ENCODE data around the gene ANTXRL.
"Not testable (repeated sequence)": the region's sequence is repeated elsewhere in the genome, so short reads cannot be mapped to it uniquely, and the experiment has no call there.

Gene ANTXRL

GRCh38 chr10:46290101-46290886 lies 3.5 kb downstream of the ANTXRL start:
- DNase-seq (ENCODE audit: low read depth, low spot score): no peak
- no peak overlapping the region for H3K4me3 ChIP-seq (ENCODE audit: low read length)

DNA sequence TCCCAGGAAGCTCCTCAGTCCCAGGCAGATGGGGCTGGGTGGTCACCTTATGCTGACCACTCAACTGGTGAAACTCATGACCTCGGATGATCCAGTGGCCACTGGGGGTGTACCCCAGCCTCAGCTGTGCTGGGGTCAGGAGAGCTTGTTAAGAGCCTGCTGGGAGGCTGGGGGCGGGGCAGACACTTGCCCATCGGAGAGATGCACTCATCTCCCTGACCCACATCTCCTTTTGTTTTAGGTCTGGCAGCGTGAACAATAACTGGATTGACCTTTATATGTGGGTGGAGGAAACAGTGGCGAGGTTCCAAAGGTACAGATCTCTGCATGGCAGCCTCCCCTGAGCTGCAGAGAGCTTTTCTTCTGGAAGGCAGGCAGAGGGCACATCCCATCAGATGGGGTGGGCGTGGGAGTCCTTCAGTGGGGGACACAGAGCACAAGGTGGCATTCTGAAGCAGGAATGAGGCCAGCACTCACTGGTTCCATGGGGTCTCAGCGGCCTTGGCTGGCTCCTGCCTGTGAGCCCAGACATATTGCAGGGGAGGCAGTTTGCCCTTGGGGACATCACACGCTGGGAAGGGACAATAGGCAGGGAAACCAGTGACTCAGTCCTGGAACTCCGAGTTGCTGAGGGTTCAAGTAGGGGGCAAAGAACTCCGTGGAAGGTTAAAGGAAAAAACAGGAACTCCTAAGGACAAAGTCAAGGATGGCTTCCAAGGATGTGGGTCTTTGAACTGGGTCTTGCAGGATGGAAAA lies 5.2 kb downstream of the ANTXRL start:
- H3K4me3 ChIP-seq (ENCODE audit: low read length): no peak overlapping the region
- DNase-seq (ENCODE audit: low read depth, low spot score): no peak

DNA sequence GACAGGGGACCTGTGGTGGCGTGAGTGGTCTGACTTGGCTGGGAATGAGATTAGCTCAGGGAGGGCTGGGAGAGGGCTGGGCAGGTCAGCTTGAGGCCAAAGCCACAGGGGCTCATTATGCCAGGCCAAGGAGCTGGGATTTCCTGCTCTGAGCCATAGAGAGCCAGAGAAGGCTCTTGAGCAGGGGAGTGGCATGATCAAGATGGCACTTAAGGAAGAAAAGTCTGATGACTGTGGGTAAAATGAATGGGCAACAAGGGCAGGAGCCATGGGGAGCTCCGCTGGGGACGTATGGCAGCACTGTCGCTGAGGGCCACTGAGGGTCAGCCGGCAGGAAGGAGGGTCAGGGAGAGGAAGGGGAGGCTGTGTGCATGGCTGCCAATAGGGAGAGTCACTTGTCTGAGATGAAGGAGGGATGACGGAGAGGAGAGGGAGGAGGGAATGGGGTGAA lies 5.8 kb downstream of the ANTXRL start:
- H3K4me3 ChIP-seq (ENCODE audit: low read length): no peak overlapping the region
- no peak for DNase-seq (ENCODE audit: low read depth, low spot score)

DNA sequence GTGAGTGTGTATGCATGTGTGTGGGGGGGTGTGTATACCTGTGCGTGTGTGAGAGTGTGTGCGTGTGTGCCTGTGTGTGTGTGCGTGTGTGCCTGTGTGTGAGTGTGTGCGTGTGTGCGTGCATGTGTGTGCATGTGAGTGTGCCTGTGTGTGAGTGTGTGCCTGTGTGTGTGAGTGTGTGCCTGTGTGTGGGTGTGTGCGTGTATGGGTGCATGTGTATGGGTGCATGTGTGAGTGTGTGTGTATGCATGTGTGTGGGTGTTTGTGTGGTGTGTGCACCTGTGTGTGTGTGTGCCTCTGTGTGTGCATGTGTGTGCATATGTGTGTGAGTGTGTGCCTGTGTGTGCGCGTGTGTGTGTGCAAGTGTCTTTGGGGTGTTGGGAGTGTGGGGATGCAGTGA lies 6.4 kb downstream of the ANTXRL start:
- no peak overlapping the region for H3K4me3 ChIP-seq (ENCODE audit: low read length)
- no peak for DNase-seq (ENCODE audit: low read depth, low spot score)

- DNase-seq (ENCODE audit: low read depth, low spot score): no peak
- no peak overlapping the region for H3K4me3 ChIP-seq (ENCODE audit: low read length)
Observed at GRCh38 chr10:46293832-46294640, 7.2 kb downstream of the ANTXRL start.

GRCh38 chr10:46294641-46295220 lies 7.9 kb downstream of the ANTXRL start:
- no peak for DNase-seq (ENCODE audit: low read depth, low spot score)
- no peak overlapping the region for H3K4me3 ChIP-seq (ENCODE audit: low read length)

DNA sequence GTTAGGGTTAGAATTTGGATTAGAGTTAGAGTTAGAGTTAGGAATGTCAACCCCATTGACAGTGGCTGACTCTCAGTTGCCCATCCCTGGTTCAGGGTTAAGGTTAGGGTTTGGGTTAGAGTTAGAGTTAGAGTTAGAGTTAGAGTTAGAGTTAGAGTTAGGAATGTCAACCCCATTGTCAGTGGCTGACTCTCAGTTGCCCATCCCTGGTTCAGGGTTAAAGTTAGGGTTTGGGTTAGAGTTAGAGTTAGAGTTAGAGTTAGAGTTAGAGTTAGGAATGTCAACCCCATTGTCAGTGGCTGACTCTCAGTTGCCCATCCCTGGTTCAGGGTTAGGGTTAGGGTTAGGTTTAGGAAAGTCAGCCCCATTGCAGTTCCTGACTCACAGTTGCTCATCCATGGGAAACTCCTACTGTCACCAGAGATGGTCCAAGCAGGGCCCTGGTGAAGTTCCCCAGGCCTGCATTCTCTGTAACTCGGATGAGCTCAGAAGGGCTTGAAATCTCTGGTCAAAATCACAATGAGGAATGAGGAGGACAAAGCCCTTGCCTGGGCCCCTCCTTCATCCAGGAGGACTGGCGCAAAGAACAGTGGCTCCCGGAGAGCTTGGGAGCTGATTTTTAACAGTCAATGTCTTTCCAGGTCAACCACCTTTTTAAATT lies 8.7 kb downstream of the ANTXRL start:
- not testable (repeated sequence) for H3K4me3 ChIP-seq (ENCODE audit: low read length); DNase-seq (ENCODE audit: low read depth, low spot score)

DNA sequence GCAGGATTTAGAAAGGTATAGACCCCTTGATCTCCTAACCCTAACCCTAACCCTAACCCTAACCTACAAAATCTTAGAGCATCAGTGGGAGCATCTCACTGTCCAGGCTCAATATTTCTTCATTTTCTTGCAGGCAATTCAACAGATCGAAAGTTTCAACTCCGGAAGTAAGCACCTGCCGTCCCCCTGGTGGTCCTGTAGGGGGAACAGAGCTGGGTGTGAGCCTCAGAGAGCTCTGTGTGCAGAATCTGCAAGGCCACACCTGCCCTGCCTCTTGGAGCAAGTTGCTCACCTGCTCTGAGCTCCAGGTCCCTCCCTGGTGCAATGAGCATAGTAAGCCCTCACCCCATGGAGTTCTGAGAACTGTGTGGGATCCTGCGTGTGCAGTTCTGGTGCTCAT lies 9.3 kb downstream of the ANTXRL start:
- not testable (repeated sequence) for DNase-seq (ENCODE audit: low read depth, low spot score); H3K4me3 ChIP-seq (ENCODE audit: low read length)

DNA sequence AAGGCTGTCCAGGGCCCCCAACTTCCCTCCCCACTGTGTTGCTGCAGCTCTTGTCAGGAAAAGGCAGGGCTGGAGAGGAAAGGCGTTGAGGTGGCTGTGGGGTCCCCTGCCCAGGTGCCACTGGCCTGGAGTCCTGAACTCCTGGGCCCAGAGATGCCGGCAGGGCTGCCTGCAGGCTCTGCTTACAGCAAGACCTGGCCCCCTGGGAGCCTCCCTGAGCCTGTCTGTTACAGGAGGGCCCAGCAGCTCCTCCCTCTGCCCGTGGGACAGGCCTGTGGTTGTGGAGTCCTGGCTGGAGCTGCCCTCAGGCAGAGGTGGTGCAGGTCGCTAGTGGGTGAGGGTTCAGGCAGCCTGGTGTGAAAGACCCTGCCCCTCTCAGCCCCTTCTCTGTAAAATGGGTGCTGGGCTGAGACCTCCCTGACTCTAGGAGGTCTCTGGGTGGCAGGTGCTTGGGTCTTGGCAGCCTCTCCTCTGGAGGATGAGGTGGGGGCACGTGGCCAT lies 9.9 kb downstream of the ANTXRL start:
- H3K4me3 ChIP-seq (ENCODE audit: low read length): no peak overlapping the region
- DNase-seq (ENCODE audit: low read depth, low spot score): no peak

DNA sequence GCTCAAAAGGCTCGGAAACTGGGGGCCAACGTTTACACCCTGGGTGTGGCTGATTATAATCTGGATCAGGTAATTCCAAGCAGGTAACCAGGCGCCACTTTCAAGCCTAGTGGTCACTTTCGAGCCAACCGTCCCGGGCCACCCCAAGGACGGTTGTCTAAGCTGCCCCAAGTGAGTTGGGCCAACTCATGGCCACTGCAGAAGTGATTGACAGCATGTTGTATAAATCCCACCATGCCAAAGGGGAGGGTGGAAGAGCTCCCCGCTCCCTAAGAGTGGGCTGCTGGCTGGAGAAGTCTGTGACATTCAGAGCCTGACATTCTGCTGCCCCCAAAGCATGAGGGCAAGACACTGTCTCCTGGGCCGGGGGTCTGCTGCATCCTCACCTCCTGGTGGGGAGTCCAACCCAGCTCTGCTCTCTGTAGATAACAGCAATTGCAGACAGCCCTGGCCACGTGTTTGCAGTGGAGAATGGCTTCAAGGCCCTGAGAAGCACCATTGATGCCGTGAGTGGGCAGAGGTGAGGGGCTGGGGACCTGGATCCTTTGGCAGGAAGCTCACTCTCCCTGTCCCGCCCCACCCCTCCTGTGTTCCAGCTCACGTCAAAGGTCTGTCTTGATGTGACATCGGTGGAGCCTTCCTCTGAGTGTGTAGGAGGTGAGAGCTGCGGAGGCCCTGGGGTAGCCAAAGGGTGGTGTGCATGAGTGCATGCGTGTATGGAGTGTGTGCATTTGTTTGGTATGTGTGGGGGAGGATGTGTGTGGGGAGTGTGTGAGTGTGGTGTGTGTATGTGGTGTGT lies 10.8 kb downstream of the ANTXRL start:
- H3K4me3 ChIP-seq (ENCODE audit: low read length): no peak overlapping the region; the same call in 1 of the 2 replicates
- no peak for DNase-seq (ENCODE audit: low read depth, low spot score)

- DNase-seq (ENCODE audit: low read depth, low spot score): peak; percentile 88
- H3K4me3 ChIP-seq (ENCODE audit: low read length): peak overlapping the region; percentile 25
Observed at GRCh38 chr10:46298477-46299285, 11.9 kb downstream of the ANTXRL start.

GRCh38 chr10:46299286-46299535 lies 12.4 kb downstream of the ANTXRL start:
- H3K4me3 ChIP-seq (ENCODE audit: low read length): peak overlapping the region; percentile 25
- DNase-seq (ENCODE audit: low read depth, low spot score): no peak

DNA sequence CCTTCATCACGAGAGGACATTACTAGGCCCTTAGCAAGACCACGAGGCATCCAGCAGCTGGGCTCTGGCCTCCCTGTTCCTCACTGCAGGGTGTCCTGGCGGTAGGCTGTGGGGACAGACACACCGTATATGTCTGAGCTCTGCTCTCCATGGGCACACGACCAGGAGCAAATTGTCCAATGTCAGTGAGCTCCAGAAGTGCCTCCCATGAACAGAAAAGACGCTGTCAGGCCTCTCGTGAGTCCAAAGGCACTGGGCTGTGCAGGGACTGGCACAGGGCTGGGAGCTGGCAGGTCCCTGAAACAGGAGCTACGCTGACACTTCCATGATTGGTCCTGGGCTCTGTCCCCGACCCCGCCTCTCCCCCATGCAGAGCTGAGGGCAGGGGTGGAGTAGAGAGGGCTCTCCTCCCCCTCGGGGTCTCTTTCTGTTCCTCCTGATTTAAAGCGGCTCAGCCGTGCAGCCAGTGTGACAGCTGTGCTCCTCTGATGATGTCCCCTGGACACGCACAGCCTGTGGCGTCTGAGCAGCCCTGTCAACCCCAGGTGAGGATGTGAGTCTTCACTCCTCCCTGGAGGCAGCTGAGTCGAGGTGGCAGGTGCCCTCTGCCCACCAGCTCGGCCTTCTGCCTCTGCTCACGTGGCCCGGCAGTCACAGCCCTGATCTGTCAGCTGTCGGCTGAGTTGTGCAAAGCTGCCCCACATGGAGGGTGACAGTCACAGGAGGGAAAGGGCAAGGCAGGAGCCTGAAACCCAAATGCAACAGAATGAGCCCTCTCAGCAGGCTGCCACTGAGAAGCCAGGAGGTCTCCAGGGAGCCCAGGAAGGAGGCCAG lies 13.0 kb downstream of the ANTXRL start:
- H3K4me3 ChIP-seq (ENCODE audit: low read length): peak overlapping the region; percentile 25
- no peak for DNase-seq (ENCODE audit: low read depth, low spot score)

DNA sequence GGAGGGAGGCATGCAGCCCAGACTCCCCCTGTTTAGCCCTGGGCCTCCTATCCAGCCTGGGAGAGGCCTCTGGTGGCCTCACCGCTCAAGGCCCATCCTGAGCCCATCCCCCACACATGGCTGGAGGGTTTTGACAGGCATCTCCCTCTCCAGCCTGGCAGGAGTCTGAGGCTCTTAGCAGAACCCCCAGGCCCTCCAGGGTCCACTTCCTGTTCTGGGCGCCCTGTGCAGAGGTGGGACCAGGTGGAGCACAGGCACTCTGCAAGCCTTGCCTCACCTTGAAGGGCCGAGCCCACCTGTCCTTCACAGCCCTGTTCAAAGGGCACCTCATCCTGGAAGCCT lies 13.5 kb downstream of the ANTXRL start:
- not testable (repeated sequence) for H3K4me3 ChIP-seq (ENCODE audit: low read length); DNase-seq (ENCODE audit: low read depth, low spot score)

- H3K4me3 ChIP-seq (ENCODE audit: low read length): no peak overlapping the region
- no peak for DNase-seq (ENCODE audit: low read depth, low spot score)
Observed at GRCh38 chr10:46301056-46301645, 14.4 kb downstream of the ANTXRL start.

GRCh38 chr10:46301721-46302479 lies 15.1 kb downstream of the ANTXRL start:
- H3K4me3 ChIP-seq (ENCODE audit: low read length): no peak overlapping the region
- DNase-seq (ENCODE audit: low read depth, low spot score): no peak

Data from Jurkat, Clone E6-1 (cell line).